LoVo (cell line): ENCODE measurements around the gene DOCK8.
"Not testable (repeated sequence)": the region's sequence is repeated elsewhere in the genome, so short reads cannot be mapped to it uniquely, and the experiment has no call there.

ENCODE experiments used
- DNase-seq: peaks from one replicate; pipeline ENCODE4 v3.0.0-alpha.2; 2016; ENCODE audit warnings: low spot score

DOCK8 gene

DNA sequence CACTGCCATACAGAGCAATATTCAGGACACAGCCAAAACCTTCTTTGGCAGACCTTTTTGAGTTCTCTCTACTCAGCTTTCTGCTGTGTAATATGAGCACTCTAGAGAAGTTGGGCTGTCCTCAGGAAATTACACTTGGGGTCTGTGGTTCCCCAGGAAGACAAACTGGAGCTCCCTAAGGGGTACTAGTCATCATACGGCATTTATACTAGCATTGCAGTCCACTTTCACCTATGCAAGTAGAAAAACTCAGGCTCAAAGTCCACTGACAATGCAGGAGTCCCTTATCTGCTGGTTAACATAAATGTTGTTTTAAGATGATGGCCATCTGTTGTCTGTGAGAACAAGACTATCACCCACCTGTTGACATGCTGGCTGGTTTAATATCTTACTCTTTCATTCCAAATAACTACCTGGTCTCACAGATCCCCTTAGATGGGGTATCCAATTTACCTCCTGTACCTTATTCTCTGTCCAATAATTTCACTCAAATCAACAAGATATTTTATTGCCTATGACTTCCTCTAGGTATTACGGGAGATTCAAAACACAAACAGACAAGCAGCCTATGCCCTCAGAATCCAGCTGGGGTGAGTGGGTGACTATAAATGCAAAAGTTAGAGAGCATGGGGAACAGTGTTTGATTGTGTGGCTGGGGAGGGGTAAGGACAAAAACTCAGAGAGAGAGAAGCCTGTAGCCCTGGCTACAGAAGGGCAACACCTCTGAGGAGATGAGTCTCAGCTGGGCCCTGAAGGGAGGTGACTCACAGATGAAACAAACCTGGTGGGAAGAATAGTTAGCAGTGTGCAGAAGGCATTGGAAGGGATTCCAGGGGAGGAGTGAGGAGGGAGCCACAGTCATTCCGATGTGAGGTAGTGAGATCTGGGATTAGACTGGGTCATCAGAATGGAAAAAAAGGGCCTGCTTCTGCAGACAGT lies 10.2 kb downstream of the DOCK8 start:
- DNase-seq = peak; percentile 63

DNA sequence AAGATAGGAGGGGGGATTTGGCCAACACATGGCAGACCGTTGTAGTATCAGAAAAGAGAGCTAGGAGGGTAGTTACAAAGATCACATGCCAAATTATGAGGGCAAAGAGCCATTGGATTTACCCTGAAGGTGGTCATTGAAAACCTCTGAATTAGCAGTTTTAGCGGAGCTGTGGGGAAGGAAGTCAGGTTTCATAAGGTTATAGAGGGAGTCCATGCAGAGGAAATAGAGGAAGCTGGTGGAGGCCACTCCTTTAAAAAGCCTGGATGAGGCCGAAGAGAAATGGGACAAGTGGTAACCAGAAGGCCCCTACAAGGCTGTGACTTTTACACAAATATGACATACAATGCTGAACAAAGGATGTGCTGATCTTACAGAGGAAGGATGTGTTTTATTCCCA lies 13.2 kb downstream of the DOCK8 start:
- no peak for DNase-seq

DNA sequence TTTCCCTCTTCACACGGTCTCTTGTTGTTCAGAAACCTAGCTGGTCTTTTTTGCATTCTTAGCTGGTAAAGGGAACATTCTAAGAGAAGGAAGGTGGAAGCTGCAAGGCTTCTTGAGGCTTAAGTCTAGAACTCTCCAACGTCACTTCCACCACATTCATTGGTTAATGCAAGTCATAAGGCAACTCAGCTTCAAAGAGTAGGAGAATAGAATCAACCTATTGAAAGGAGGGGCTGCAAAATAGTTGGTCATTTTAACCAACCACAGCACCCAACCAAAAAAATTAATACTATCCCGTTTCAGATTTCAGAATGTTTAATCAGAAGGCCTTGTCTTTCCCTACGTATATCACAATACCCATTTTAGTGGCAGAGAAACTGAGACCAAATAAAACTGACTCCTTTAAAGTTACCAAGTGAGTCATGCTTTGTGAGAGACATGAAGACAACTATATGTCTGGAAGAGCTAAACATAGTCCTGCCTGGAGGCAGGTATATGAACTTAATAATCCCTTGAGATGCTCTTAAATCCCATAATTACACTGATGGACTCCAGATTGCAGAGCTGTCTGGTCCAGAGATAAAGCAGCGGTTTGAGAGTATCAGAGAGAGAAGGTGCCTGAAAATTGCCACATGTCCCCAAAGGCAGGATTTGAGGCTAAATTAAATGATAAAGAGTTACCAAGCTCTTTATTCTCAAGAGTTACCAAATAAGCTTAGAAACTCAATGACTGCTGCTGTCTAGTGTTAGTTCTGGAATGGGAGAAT lies 14.4 kb downstream of the DOCK8 start:
- no peak for DNase-seq

DNA sequence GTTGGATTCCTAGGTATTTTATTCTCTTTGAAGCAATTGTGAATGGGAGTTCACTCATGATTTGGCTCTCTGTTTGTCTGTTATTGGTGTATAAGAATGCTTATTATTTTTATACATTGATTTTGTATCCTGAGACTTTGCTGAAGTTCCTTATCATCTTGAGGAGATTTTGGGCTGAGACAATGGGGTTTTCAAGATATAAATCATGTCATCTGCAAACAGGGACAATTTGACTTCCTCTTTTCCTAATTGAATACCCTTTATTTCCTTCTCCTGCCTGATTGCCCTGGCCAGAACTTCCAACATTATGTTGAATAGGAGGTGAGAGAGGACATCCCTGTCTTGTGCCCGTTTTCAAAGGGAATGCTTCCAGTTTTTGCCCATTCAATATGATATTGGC lies 17.0 kb downstream of the DOCK8 start:
- not testable (repeated sequence) for DNase-seq

GRCh38 chr9:233708-234107 lies 19.0 kb downstream of the DOCK8 start:
- DNase-seq = not testable (repeated sequence)

GRCh38 chr9:237141-237857 lies 22.6 kb downstream of the DOCK8 start:
- no peak for DNase-seq

DNA sequence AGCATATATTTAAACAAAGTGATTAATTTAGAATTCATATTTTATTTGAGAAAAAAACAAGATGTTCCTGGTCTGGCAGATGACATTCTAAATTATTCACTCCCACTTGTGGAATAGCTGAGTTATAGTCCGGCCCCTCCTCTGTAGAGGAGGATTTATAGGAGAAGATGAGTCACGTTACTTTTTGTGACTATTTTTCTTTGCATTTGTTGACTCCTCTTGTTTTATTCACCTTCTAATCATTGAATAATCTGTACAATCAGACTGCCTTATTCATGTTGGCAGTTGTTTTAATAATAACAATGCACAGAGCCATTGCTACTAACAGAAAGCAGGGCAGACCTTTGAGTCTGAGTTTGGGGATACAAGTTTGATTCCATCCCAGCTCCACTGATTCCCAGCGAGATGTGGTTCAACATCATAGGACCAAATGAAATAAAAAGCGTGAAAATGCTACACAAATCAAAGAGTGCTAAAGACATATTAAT lies 23.2 kb downstream of the DOCK8 start:
- DNase-seq = no peak

DNA sequence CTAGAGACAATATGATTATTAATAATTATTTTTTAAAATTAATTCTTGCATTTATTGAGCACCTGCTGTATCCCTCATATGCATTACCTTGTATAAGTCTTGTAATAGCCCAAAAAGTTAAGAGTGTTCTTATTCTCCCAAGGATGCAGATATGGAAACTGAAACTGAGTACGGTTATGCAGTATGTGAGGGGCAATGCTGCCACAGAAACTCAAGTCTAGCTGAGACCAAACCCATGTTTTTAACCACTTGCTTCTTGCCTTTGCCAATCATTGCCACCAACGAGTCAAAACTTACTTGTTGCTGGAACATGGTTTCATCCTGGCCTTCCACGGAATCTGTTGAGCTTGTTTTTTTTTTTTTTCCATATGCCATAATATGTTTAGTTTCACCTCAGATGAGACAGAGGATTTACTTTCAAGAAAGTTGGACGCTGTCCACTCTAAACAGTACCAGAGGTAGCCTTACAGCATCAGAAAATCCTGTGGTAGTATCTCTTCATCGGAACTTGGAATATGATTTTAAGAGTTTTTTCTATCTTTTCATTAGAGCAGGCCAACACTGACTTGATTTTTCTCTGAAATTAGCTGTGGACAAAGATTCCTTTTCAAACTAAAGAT lies 27.9 kb downstream of the DOCK8 start:
- no peak for DNase-seq

DNA sequence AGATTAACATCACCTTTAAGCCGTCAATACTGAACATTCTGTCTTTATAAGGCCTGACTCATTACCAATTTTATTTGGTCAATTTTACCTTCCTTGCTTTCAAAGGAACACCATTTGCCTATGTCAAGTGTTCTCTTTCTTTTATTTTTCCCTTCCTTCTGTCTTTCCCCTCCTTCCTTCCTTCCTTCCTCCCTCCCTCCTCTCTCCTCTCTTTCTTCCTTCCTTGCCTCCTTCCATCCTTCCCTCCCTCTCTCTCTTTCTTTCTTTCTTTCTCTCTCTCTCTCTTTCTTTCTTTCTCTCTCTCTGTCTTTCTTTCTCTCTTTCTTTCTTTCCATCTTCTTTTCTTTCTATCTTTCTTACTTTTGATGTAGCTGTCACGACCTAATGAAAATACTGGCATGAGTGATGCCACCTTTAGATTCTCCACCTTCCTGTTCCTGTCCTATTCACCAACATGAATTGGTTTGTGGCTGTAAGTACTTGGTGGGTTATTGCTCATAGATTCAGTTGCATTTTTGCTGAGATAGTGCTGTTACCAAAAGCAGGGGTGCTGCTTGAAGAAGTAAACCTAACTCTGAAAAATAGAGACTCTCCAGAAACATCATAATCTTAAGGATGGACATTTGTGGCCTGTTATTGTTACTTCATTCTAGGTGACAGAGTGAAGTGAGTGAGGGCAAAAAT lies 33.8 kb downstream of the DOCK8 start:
- DNase-seq = no peak

DNA sequence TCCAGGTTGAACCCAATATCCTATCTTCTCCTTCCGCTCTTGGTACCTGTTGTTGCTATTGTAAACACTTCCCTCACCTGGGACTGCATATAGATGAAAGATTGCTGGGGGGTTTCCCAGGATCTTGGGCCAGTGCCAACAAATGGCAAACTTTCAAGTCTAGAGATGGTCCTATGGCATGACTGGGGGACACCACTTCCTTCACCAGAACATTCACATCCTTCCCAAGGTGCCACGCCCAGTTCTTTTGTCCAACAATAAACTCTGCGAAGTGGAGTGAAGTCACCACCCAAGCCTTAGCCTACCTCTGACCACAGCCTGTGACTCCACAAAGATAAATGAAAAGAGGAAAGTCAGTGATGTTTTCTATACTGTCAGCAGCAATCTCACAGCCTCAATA lies 34.4 kb downstream of the DOCK8 start:
- DNase-seq = no peak

- no peak for DNase-seq
These were observed 35.4 kb downstream of the DOCK8 start for GRCh38 chr9:250039-250438.

- DNase-seq = no peak
These were observed 36.0 kb downstream of the DOCK8 start for GRCh38 chr9:250625-251024.

GRCh38 chr9:251398-251797 lies 36.7 kb downstream of the DOCK8 start:
- DNase-seq = no peak

- no peak for DNase-seq
These were observed 38.9 kb downstream of the DOCK8 start for GRCh38 chr9:253539-253938.

GRCh38 chr9:254516-254915 lies 39.9 kb downstream of the DOCK8 start:
- no peak for DNase-seq

GRCh38 chr9:257957-258356 lies 43.3 kb downstream of the DOCK8 start:
- no peak for DNase-seq

GRCh38 chr9:259405-260404 lies 45.0 kb downstream of the DOCK8 start:
- DNase-seq = no peak

- no peak for DNase-seq
These were observed 49.6 kb downstream of the DOCK8 start for GRCh38 chr9:264231-264630.

- no peak for DNase-seq
These were observed 50.7 kb downstream of the DOCK8 start for GRCh38 chr9:265209-265870.

GRCh38 chr9:266228-266627 lies 51.6 kb downstream of the DOCK8 start:
- no peak for DNase-seq
